Limb (tissue), 2 donors: ENCODE data around the gene KATNBL1.

Source experiments
- DNase-seq, 2 donors: peaks; one replicate each; pipeline ENCODE4 v3.0.0-alpha.2; 2016; ENCODE audit errors: extremely low spot score in 2 of 2

The KATNBL1 gene

GRCh38 chr15:34209421-34210282, at the start of gene KATNBL1:
KATNBL1 (minus strand) TSS chr15:34210096; CDS start chr15:34163676, 46,420 bp downstream.
- peak; percentile 96 to 98 for DNase-seq

GRCh38 chr15:34259566-34259965, 49.7 kb upstream of the KATNBL1 start:
- no peak for DNase-seq

GRCh38 chr15:34258151-34258550, 48.3 kb upstream of the KATNBL1 start:
- no peak for DNase-seq

- no peak for DNase-seq
Measured at GRCh38 chr15:34252545-34252944, 42.6 kb upstream of the KATNBL1 start.

- no peak for DNase-seq
Measured at GRCh38 chr15:34248190-34248589, 38.3 kb upstream of the KATNBL1 start.

GRCh38 chr15:34246276-34246976, 36.5 kb upstream of the KATNBL1 start:
- DNase-seq, result no peak

GRCh38 chr15:34243226-34243625, 33.3 kb upstream of the KATNBL1 start:
- DNase-seq, result no peak

- DNase-seq, result no peak
Measured at GRCh38 chr15:34242331-34242710, 32.4 kb upstream of the KATNBL1 start.

- peak in 1 of 2 donors; percentile 6 for DNase-seq
Measured at GRCh38 chr15:34241376-34242330, 31.8 kb upstream of the KATNBL1 start.

- DNase-seq, result no peak
Measured at GRCh38 chr15:34240537-34240936, 30.6 kb upstream of the KATNBL1 start.

GRCh38 chr15:34239151-34239808, 29.4 kb upstream of the KATNBL1 start:
- DNase-seq, result no peak

- no peak for DNase-seq
Measured at GRCh38 chr15:34233614-34234013, 23.7 kb upstream of the KATNBL1 start.

- DNase-seq, result peak in 1 of 2 donors; percentile 28
Measured at GRCh38 chr15:34223904-34224596, 14.2 kb upstream of the KATNBL1 start.

- DNase-seq, result no peak
Measured at GRCh38 chr15:34217587-34218225, 7.8 kb upstream of the KATNBL1 start.

- no peak for DNase-seq
Measured at GRCh38 chr15:34216527-34217270, 6.8 kb upstream of the KATNBL1 start.

- DNase-seq, result no peak
Measured at GRCh38 chr15:34214135-34214534, 4.2 kb upstream of the KATNBL1 start.

GRCh38 chr15:34213690-34214089, 3.8 kb upstream of the KATNBL1 start:
- DNase-seq, result no peak

- no peak for DNase-seq
Measured at GRCh38 chr15:34206011-34206410, 3.9 kb downstream of the KATNBL1 start.

- DNase-seq, result no peak
Measured at GRCh38 chr15:34203936-34204335, 6.0 kb downstream of the KATNBL1 start.
